Caco-2 (cell line): ENCODE results near the gene ECE1. TPM values are rescaled to one million over a fixed set of nuclear protein-coding genes. Genes with fewer than 3 reads are reported as not detected.

Experiments
- BruUV-seq: library from RNA; stranded (reverse); fragments of 400-500 nt; replicated peaks from 2 replicates; lab custom pipeline; 2021; lab: Mats Ljungman, UMichigan
- CTCF ChIA-PET: fragments of 300-600 bp; sonication (Branson Sonifier 250); formaldehyde crosslinking; loops from one replicate; lab custom pipeline; 2022; ENCODE audit warnings: antibody characterized with exemption; lab: Charles Lee
- POLR2A ChIA-PET: fragments of 300-600 bp; sonication (Branson Sonifier 250); formaldehyde crosslinking; loops from one replicate; lab custom pipeline; 2022; ENCODE audit warnings: antibody characterized with exemption; lab: Charles Lee
- DNase-seq, 2 experiments: peaks; one replicate each; pipeline versions ENCODE4 v3.0.0 to v3.0.0-alpha.2; 2020 to 2022
- H3K27me3 ChIP-seq: replicated peaks from 2 replicates; pipeline ENCODE4 v1.6.0; 2011; ENCODE audit warnings: low read length; ENCODE audit not compliant: control insufficient read depth, insufficient read depth
- H3K36me3 ChIP-seq: 2 replicates; pipeline ENCODE4 v1.5.1; 2011; ENCODE audit warnings: low read length; ENCODE audit not compliant: control insufficient read depth, insufficient read depth
- H3K4me1 ChIP-seq: fragments of 250-450 bp; sonication (Bioruptor Pico); 2 replicates; pipeline ENCODE4 v1.5.1; 2020; ENCODE audit warnings: mild to moderate bottlenecking
- H3K4me3 ChIP-seq: 2 replicates; pipeline ENCODE4 v1.5.1; 2011; ENCODE audit warnings: low read depth, mild to moderate bottlenecking, control low read depth, low read length
- H3K9me3 ChIP-seq: fragments of 250-450 bp; sonication (Bioruptor Pico); 2 replicates; pipeline ENCODE4 v1.5.1; 2020; ENCODE audit warnings: mild to moderate bottlenecking, moderate library complexity
- H3K27ac Mint-ChIP-seq: one replicate; pipeline ENCODE4 v1.8.0; 2022; ENCODE audit warnings: mixed read lengths; ENCODE audit not compliant: unreplicated experiment
- H3K27me3 Mint-ChIP-seq: one replicate; pipeline ENCODE4 v1.8.0; 2022; ENCODE audit warnings: mixed read lengths; ENCODE audit not compliant: insufficient read depth, unreplicated experiment
- H3K36me3 Mint-ChIP-seq: one replicate; pipeline ENCODE4 v1.8.0; 2022; ENCODE audit warnings: mild to moderate bottlenecking, mixed read lengths; ENCODE audit not compliant: insufficient read depth, unreplicated experiment
- H3K4me1 Mint-ChIP-seq: one replicate; pipeline ENCODE4 v1.8.0; 2022; ENCODE audit warnings: low read depth, mixed read lengths; ENCODE audit not compliant: unreplicated experiment
- H3K4me3 Mint-ChIP-seq: one replicate; pipeline ENCODE4 v1.8.0; 2022; ENCODE audit warnings: mild to moderate bottlenecking, moderate library complexity, mixed read lengths; ENCODE audit not compliant: unreplicated experiment
- H3K9me3 Mint-ChIP-seq: one replicate; pipeline ENCODE4 v1.8.0; 2022; ENCODE audit warnings: mixed read lengths; ENCODE audit not compliant: unreplicated experiment
- CTCF ChIP-seq, 2 experiments: fragments of 200-600 bp in 1 of 2; IDR thresholded peaks; 1 replicate in 1 of 2; 2 replicates in 1 of 2; pipeline versions ENCODE4 v1.5.1 to v1.8.0; 2011 to 2022; ENCODE audit warnings: antibody characterized with exemption in 1 of 2, control low read depth in 1 of 2, inconsistent platforms in 1 of 2, low read depth in 1 of 2, low read length in 1 of 2, mild to moderate bottlenecking in 1 of 2, moderate library complexity in 1 of 2; ENCODE audit not compliant: insufficient read depth in 1 of 2, severe bottlenecking in 1 of 2, unreplicated experiment in 1 of 2
- intact Hi-C: fragments of 100-400 bp; cut with micrococcal nuclease; formaldehyde crosslinking; loops from one replicate; pipeline ENCODE4 v1.10.0; 2022; ENCODE audit not compliant: unreplicated experiment
- total RNA-seq: library from RNA; stranded (reverse); gene quantifications from 2 replicates; pipeline ENCODE4 v1.2.3, GENCODE V29; 2022

ECE1 gene
- total RNA-seq, 1 experiment from 2014 or later: 50.2 TPM

GRCh38 chr1:21337454-21337927 lies 47.2 kb upstream of the ECE1 start:
- no peaks in the 10 kb centered on the region for H3K27me3 Mint-ChIP-seq
- Histone ChIP-seq H3K4me1 (peaks cover 17% of the 10 kb centered on the region), H3K4me3 (no peak overlapping the region), H3K36me3 (peaks cover 3% of the 10 kb centered on the region; the same call in 1 of the 2 replicates), H3K27me3 (no peaks in the 10 kb centered on the region), H3K9me3 (no peaks in the 10 kb centered on the region)
- intact Hi-C loops: no loop called here
- ChIA-PET POLR2A (no interaction called here), CTCF (interaction anchor here (0.7 to 2.4 kb wide), 5 partner anchors 10 to 169 kb away, joined by 3 to 8 read pairs (median 6); no protein-coding TSS in a partner anchor)
- no TSS peak for BruUV-seq
- H3K4me1 Mint-ChIP-seq: peaks cover 16% of the 10 kb centered on the region
- H3K4me3 Mint-ChIP-seq: no peak overlapping the region
- no peaks in the 10 kb centered on the region for H3K9me3 Mint-ChIP-seq
- no peak for DNase-seq
- no peaks in the 10 kb centered on the region for H3K36me3 Mint-ChIP-seq
- TF ChIP-seq CTCF (IDR thresholded peaks at IDR 0.05; ENCODE audit: insufficient read depth in 1 of 2, low read depth in 1 of 2, low read length in 1 of 2, severe bottlenecking in 1 of 2, unreplicated experiment in 1 of 2): no peak
- no peak overlapping the region for H3K27ac Mint-ChIP-seq

- ChIA-PET POLR2A (no interaction called here), CTCF (interaction anchor here (1.4 to 2.4 kb wide), 3 partner anchors 67 to 170 kb away, joined by 3 to 8 read pairs (median 6); no protein-coding TSS in a partner anchor)
- Mint-ChIP-seq H3K36me3 (no peaks in the 10 kb centered on the region), H3K27ac (no peak overlapping the region), H3K4me3 (no peak overlapping the region), H3K4me1 (peaks cover 16% of the 10 kb centered on the region), H3K9me3 (no peaks in the 10 kb centered on the region), H3K27me3 (no peaks in the 10 kb centered on the region)
- Histone ChIP-seq H3K4me1 (peaks cover 17% of the 10 kb centered on the region), H3K27me3 (no peaks in the 10 kb centered on the region), H3K36me3 (peaks cover 3% of the 10 kb centered on the region; the same call in 1 of the 2 replicates), H3K9me3 (no peaks in the 10 kb centered on the region), H3K4me3 (no peak overlapping the region)
- intact Hi-C loops: no loop called here
- BruUV-seq: no TSS peak
- no peak for TF ChIP-seq CTCF (IDR thresholded peaks at IDR 0.05; ENCODE audit: insufficient read depth in 1 of 2, low read depth in 1 of 2, low read length in 1 of 2, severe bottlenecking in 1 of 2, unreplicated experiment in 1 of 2)
- no peak for DNase-seq
Observed at GRCh38 chr1:21337010-21337437, 46.8 kb upstream of the ECE1 start.

- DNase-seq: no peak
- TF ChIP-seq CTCF (IDR thresholded peaks at IDR 0.05; ENCODE audit: insufficient read depth in 1 of 2, low read depth in 1 of 2, low read length in 1 of 2, severe bottlenecking in 1 of 2, unreplicated experiment in 1 of 2): no peak
Observed at GRCh38 chr1:21335750-21336224, 45.5 kb upstream of the ECE1 start.

More at GRCh38 chr1:21335750-21336224, 45.5 kb upstream of the ECE1 start:
- no peaks in the 10 kb centered on the region for H3K27me3 ChIP-seq
- H3K4me3 ChIP-seq: no peak overlapping the region
- ChIA-PET POLR2A (no interaction called here), CTCF (no interaction called here)
- no peaks in the 10 kb centered on the region for H3K9me3 Mint-ChIP-seq
- H3K4me1 ChIP-seq: peaks cover 17% of the 10 kb centered on the region
- BruUV-seq: no TSS peak
- peaks cover 3% of the 10 kb centered on the region; the same call in 1 of the 2 replicates for H3K36me3 ChIP-seq
- intact Hi-C loops: loop anchor here (2.0 kb wide), 1 partner anchor 81 kb away; no protein-coding TSS in a partner anchor
- no peaks in the 10 kb centered on the region for H3K9me3 ChIP-seq
- H3K4me3 Mint-ChIP-seq: no peak overlapping the region
- H3K27me3 Mint-ChIP-seq: no peaks in the 10 kb centered on the region
- no peak overlapping the region for H3K27ac Mint-ChIP-seq
- H3K36me3 Mint-ChIP-seq: no peaks in the 10 kb centered on the region
- peaks cover 11% of the 10 kb centered on the region for H3K4me1 Mint-ChIP-seq
